Activated CD4-positive, alpha-beta T cell treated with anti-CD3 and anti-CD28 coated beads, Interleukin-2, amount 10 ng/mL, durations not matched to agents 7 days and 5 days (primary cell): ENCODE results near the gene RAB3IL1. TPM values are rescaled to one million over a fixed set of nuclear protein-coding genes. Genes with fewer than 3 reads are reported as not detected.

Source experiments
- CTCF ChIA-PET: fragments of 350-600 bp; sonication (Branson Sonifier 250); formaldehyde crosslinking; loops from one replicate; lab custom pipeline; 2021; ENCODE audit warnings: antibody characterized with exemption; lab: Charles Lee
- POLR2A ChIA-PET: fragments of 350-600 bp; sonication (Branson Sonifier 250); formaldehyde crosslinking; loops from one replicate; lab custom pipeline; 2021; ENCODE audit warnings: antibody characterized with exemption; lab: Charles Lee
- DNase-seq: peaks from one replicate; pipeline ENCODE4 v3.0.0-alpha.2; 2020
- H3K27ac Mint-ChIP-seq: one replicate; pipeline ENCODE4 v1.8.0; 2021; ENCODE audit warnings: mild to moderate bottlenecking, moderate library complexity, mixed read lengths
- H3K27me3 Mint-ChIP-seq: one replicate; pipeline ENCODE4 v1.8.0; 2021; ENCODE audit warnings: mixed read lengths
- H3K36me3 Mint-ChIP-seq: one replicate; pipeline ENCODE4 v1.8.0; 2021; ENCODE audit warnings: low read depth, mixed read lengths
- H3K4me1 Mint-ChIP-seq: one replicate; pipeline ENCODE4 v1.8.0; 2021; ENCODE audit warnings: mixed read lengths
- H3K4me3 Mint-ChIP-seq: one replicate; pipeline ENCODE4 v1.8.0; 2021; ENCODE audit warnings: mild to moderate bottlenecking, moderate library complexity, mixed read lengths
- H3K9me3 Mint-ChIP-seq: one replicate; pipeline ENCODE4 v1.8.0; 2021; ENCODE audit warnings: mixed read lengths
- total RNA-seq, 2 experiments: library from RNA; stranded (reverse); gene quantifications; one replicate each; pipeline ENCODE4 v1.2.3, GENCODE V29; 2021

RAB3IL1 gene
- total RNA-seq, 2 experiments from 2014 or later, result not detected

DNA sequence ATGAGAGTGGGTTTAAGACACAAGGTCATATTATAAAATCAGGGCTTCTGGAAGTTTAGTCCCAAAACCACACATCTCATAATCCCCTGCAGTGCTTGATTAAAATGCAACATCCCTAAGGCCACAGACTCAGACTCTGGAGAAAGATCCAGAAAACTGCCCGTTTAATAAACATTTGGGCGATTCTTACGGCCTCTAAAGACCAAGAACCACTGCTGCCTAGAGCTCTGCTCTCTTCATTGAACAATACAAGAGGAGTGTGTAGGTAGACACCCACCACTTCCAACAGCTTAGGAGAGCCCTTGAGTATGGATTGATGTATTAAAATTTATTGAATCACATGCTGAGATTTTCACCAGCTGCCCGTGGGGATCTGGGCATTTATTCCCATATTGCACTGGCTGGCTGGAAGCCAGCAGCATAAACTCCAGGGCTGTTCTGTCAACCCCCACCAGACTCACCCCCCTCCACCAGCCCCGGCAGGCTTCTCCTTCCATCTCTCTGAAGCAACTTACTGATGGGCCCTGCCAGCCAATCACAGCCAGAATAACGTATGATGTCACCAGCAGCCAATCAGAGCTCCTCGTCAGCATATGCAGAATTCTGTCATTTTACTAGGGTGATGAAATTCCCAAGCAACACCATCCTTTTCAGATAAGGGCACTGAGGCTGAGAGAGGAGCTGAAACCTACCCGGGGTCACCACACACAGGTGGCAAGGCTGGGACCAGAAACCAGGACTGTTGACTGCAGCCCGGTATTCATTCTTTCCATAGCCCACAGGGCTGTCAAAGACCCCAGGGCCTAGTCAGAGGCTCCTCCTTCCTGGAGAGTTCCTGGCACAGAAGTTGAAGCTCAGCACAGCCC is 32.0 kb upstream of the RAB3IL1 start:
- no peak for DNase-seq
- H3K9me3 Mint-ChIP-seq, result no peaks in the 10 kb centered on the region
- H3K27me3 Mint-ChIP-seq, result peaks cover 5% of the 10 kb centered on the region
- no peak overlapping the region for H3K4me3 Mint-ChIP-seq
- CTCF ChIA-PET, result interaction anchor here (0.9 to 1.6 kb wide), 4 partner anchors 11 to 153 kb away, joined by 3 to 9 read pairs (median 4); no protein-coding TSS in a partner anchor
- H3K36me3 Mint-ChIP-seq, result no peaks in the 10 kb centered on the region
- no peak overlapping the region for H3K27ac Mint-ChIP-seq
- H3K4me1 Mint-ChIP-seq, result no peaks in the 10 kb centered on the region
- POLR2A ChIA-PET, result interaction anchor here (0.6 kb wide), 1 partner anchor 152 kb away, joined by 3 read pairs; no protein-coding TSS in a partner anchor

GRCh38 chr11:61948505-61948904 is 31.1 kb upstream of the RAB3IL1 start:
- POLR2A ChIA-PET, result no interaction called here
- H3K27me3 Mint-ChIP-seq, result peaks cover 6% of the 10 kb centered on the region
- CTCF ChIA-PET, result interaction anchor here (0.7 to 3.9 kb wide), 20 partner anchors 9 to 215 kb away, joined by 3 to 41 read pairs (median 5); partner anchors contain the start of genes FTH1 and TMEM258
- H3K4me3 Mint-ChIP-seq, result no peak overlapping the region
- H3K27ac Mint-ChIP-seq, result no peak overlapping the region
- no peak for DNase-seq
- no peaks in the 10 kb centered on the region for H3K9me3 Mint-ChIP-seq
- H3K4me1 Mint-ChIP-seq, result no peaks in the 10 kb centered on the region
- H3K36me3 Mint-ChIP-seq, result no peaks in the 10 kb centered on the region

DNA sequence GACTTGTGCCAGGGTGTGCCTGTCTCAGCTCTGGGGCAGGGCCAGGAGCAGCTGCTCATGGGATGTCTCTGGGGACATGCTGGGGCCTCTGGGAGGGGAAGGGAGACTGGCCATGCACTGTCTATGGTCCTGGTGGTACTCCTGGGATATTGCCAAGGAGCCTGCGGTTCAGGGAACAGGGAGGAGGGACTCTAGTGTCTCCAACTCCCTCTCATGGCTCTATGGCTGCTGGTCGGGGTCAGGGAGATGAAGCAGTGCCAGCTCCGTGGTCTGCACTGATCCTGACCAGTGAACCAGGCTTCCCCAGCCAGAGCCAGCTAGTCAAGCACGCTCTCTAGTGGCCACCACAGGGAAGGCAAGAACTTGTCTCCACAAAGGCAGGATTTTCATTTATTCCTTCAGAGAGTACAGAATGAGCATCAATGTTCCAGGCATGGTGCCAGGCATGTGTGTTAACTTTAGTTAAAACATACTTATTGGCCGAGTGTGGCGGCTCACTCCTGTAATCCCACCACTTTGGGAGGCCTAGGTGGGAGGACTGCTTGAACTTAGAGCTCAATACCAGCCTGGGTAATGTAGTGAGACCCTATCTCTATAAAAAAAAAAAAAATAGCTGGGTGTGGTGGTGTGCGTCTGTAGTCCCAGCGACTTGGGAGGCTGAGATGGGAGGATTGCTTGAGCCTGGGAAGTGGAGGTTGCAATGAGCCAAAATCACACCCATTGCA is 30.3 kb upstream of the RAB3IL1 start:
- Mint-ChIP-seq H3K27me3 (peaks cover 6% of the 10 kb centered on the region), H3K4me3 (no peak overlapping the region), H3K36me3 (no peaks in the 10 kb centered on the region), H3K4me1 (no peaks in the 10 kb centered on the region), H3K9me3 (no peaks in the 10 kb centered on the region), H3K27ac (no peak overlapping the region)
- DNase-seq, result peak; percentile 75
- CTCF ChIA-PET, result interaction anchor here (0.5 to 3.9 kb wide), 28 partner anchors 9 to 214 kb away, joined by 3 to 41 read pairs (median 4); partner anchors contain the start of genes FTH1 and TMEM258
- POLR2A ChIA-PET, result no interaction called here

DNA sequence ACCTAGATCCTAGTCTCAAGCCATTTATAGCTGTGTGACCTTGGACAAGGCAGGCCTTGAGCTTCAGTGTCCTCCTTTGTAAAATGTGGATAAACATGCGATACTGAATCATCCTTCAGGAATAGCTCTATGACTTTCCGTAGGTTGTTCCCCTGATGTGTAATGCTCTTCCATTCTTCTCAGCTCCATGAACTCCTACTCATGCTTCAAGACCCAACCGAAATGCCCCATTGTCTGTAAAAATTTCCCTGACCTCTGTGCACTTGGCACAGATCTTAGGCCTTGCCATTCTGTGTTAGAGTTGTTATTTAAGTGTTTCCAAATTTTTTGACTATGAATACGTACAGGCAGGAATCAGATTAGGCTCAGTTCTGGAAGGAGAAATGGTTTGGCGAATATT is 29.5 kb upstream of the RAB3IL1 start:
- ChIA-PET POLR2A (interaction anchor here (0.6 kb wide), 1 partner anchor 118 kb away, joined by 3 read pairs; no protein-coding TSS in a partner anchor), CTCF (interaction anchor here (0.5 to 3.9 kb wide), 19 partner anchors 9 to 1840 kb away, joined by 3 to 41 read pairs (median 5); partner anchors contain the start of genes FTH1 and TMEM258)
- H3K4me1 Mint-ChIP-seq, result no peaks in the 10 kb centered on the region
- no peak overlapping the region for H3K27ac Mint-ChIP-seq
- no peak overlapping the region for H3K4me3 Mint-ChIP-seq
- peaks cover 6% of the 10 kb centered on the region for H3K27me3 Mint-ChIP-seq
- H3K9me3 Mint-ChIP-seq, result no peaks in the 10 kb centered on the region
- H3K36me3 Mint-ChIP-seq, result no peaks in the 10 kb centered on the region
- DNase-seq, result no peak

GRCh38 chr11:61945191-61945590 is 27.8 kb upstream of the RAB3IL1 start:
- DNase-seq, result no peak
- Mint-ChIP-seq H3K36me3 (no peaks in the 10 kb centered on the region), H3K4me3 (no peak overlapping the region), H3K27ac (no peak overlapping the region), H3K4me1 (no peaks in the 10 kb centered on the region), H3K9me3 (no peaks in the 10 kb centered on the region), H3K27me3 (peaks cover 8% of the 10 kb centered on the region)
- ChIA-PET POLR2A (no interaction called here), CTCF (interaction anchor here (0.9 to 3.9 kb wide), 5 partner anchors 9 to 163 kb away, joined by 3 to 41 read pairs (median 19); no protein-coding TSS in a partner anchor)

GRCh38 chr11:61940466-61940865 is 23.1 kb upstream of the RAB3IL1 start:
- CTCF ChIA-PET, result interaction anchor here (0.6 kb wide), 2 partner anchors 19 to 59 kb away, joined by 3 read pairs; no protein-coding TSS in a partner anchor
- H3K27me3 Mint-ChIP-seq, result peaks cover 28% of the 10 kb centered on the region
- POLR2A ChIA-PET, result no interaction called here
- H3K4me1 Mint-ChIP-seq, result no peaks in the 10 kb centered on the region
- no peak overlapping the region for H3K4me3 Mint-ChIP-seq
- H3K27ac Mint-ChIP-seq, result no peak overlapping the region
- H3K9me3 Mint-ChIP-seq, result peaks cover 4% of the 10 kb centered on the region
- H3K36me3 Mint-ChIP-seq, result no peaks in the 10 kb centered on the region
- no peak for DNase-seq

DNA sequence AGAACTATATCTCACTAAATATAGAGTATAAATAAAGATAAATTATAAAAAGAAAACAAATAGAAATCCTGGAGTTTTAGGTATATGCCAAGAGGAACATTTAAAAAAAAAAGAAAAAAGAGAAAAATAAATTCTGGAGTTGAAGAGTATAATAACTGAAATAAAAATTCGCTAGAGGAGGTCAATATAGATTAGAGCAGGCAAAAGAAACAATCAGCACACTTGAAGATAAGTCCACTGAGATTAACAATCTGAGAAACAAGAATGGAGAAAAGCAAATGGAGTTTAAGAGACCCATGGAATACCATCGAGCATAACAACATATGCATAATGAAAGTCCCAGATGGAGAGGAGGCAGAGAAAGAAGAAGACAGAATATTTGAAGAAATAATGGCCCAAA is 18.5 kb upstream of the RAB3IL1 start:
- H3K9me3 Mint-ChIP-seq, result peaks cover 4% of the 10 kb centered on the region
- H3K27me3 Mint-ChIP-seq, result peaks cover 41% of the 10 kb centered on the region
- no peaks in the 10 kb centered on the region for H3K4me1 Mint-ChIP-seq
- ChIA-PET CTCF (interaction anchor here (1.0 to 2.4 kb wide), 5 partner anchors 12 to 146 kb away, joined by 3 to 7 read pairs (median 4); partner anchors contain the start of gene BEST1), POLR2A (no interaction called here)
- H3K4me3 Mint-ChIP-seq, result no peak overlapping the region
- DNase-seq, result no peak
- no peaks in the 10 kb centered on the region for H3K36me3 Mint-ChIP-seq
- no peak overlapping the region for H3K27ac Mint-ChIP-seq

- peaks cover 22% of the 10 kb centered on the region for H3K27me3 Mint-ChIP-seq
- H3K4me1 Mint-ChIP-seq, result no peaks in the 10 kb centered on the region
- no peak for DNase-seq
- CTCF ChIA-PET, result interaction anchor here (0.7 to 0.8 kb wide), 2 partner anchors 17 to 32 kb away, joined by 3 read pairs; no protein-coding TSS in a partner anchor
- H3K9me3 Mint-ChIP-seq, result peaks cover 1% of the 10 kb centered on the region
- H3K4me3 Mint-ChIP-seq, result no peak overlapping the region
- H3K36me3 Mint-ChIP-seq, result no peaks in the 10 kb centered on the region
- H3K27ac Mint-ChIP-seq, result no peak overlapping the region
- POLR2A ChIA-PET, result no interaction called here
These were observed 13.6 kb upstream of the RAB3IL1 start for GRCh38 chr11:61930933-61931332.

- H3K27ac Mint-ChIP-seq, result no peak overlapping the region
- DNase-seq, result no peak
- no peaks in the 10 kb centered on the region for H3K4me1 Mint-ChIP-seq
- ChIA-PET CTCF (interaction anchor here (0.8 to 0.9 kb wide), 2 partner anchors 9 to 153 kb away, joined by 3 to 5 read pairs; no protein-coding TSS in a partner anchor), POLR2A (no interaction called here)
- H3K27me3 Mint-ChIP-seq, result peaks cover 14% of the 10 kb centered on the region
- no peaks in the 10 kb centered on the region for H3K9me3 Mint-ChIP-seq
- no peaks in the 10 kb centered on the region for H3K36me3 Mint-ChIP-seq
- no peak overlapping the region for H3K4me3 Mint-ChIP-seq
These were observed 11.2 kb upstream of the RAB3IL1 start for GRCh38 chr11:61928606-61929005.

GRCh38 chr11:61927501-61927900 is 10.1 kb upstream of the RAB3IL1 start:
- Mint-ChIP-seq H3K9me3 (no peaks in the 10 kb centered on the region), H3K4me1 (no peaks in the 10 kb centered on the region), H3K27me3 (peaks cover 9% of the 10 kb centered on the region), H3K4me3 (no peak overlapping the region), H3K27ac (no peak overlapping the region), H3K36me3 (no peaks in the 10 kb centered on the region)
- CTCF ChIA-PET, result no interaction called here
- no peak for DNase-seq
- POLR2A ChIA-PET, result no interaction called here

DNA sequence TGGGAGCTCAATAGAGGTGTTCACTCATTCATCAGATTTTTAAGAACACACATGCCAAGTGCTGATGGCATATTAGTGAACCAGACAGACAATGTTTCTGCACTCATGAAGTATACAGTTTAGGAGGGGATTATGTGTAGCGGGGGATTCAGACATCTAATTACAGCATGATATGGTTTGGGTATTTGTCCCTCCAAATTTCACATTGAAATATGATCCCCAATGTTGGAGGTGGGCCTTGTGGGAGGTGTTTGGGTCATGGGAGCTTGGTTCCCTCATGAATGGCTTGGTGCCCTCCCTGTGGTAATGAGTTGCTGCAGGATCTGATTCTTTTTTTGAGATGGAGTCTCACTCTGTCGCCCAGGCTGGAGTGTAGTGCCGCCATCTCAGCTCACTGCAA is 8.9 kb upstream of the RAB3IL1 start:
- Mint-ChIP-seq H3K4me3 (no peak overlapping the region), H3K27ac (no peak overlapping the region), H3K27me3 (peaks cover 6% of the 10 kb centered on the region), H3K9me3 (no peaks in the 10 kb centered on the region), H3K36me3 (no peaks in the 10 kb centered on the region), H3K4me1 (no peaks in the 10 kb centered on the region)
- POLR2A ChIA-PET, result no interaction called here
- CTCF ChIA-PET, result interaction anchor here (1.4 kb wide), 1 partner anchor 11 kb away, joined by 3 read pairs; no protein-coding TSS in a partner anchor
- no peak for DNase-seq

DNA sequence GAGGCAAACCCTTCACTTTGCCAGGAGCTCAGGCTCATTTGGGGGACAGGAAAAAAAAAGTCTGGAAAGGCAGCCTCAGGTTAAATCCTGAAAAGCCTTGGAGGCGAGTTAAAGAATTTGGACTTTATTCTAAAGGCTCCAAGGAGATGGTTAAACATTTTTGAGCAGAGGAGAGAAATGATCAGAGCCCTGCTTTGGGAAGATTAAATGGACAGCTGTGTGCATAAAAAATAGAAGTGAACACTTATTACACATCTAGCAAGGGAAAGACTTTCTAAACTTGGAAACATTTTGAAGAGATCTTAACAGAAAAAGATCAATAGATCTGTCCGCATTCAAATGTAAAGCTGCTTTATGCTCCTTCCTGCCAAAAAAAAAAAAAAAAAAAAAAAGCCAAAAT is 8.4 kb upstream of the RAB3IL1 start:
- CTCF ChIA-PET, result interaction anchor here (1.4 kb wide), 1 partner anchor 11 kb away, joined by 3 read pairs; no protein-coding TSS in a partner anchor
- H3K27ac Mint-ChIP-seq, result no peak overlapping the region

More for the DNA sequence above, 8.4 kb upstream of the RAB3IL1 start:
- Mint-ChIP-seq H3K4me1 (no peaks in the 10 kb centered on the region), H3K27me3 (peaks cover 3% of the 10 kb centered on the region), H3K9me3 (no peaks in the 10 kb centered on the region), H3K36me3 (no peaks in the 10 kb centered on the region), H3K4me3 (no peak overlapping the region)
- no peak for DNase-seq
- POLR2A ChIA-PET, result no interaction called here
